Smooth muscle cell (in vitro differentiated cells): ENCODE measurements around the gene LRRC45. TPM values are rescaled to one million over a fixed set of nuclear protein-coding genes. Genes with fewer than 3 reads are reported as not detected.

ENCODE experiments used
- DNase-seq: peaks from one replicate; lab custom pipeline; 2025; ENCODE audit not compliant: unreplicated experiment; lab: John Stamatoyannopoulos, UW
- H2AFZ ChIP-seq: fragments of 200-600 bp; sonication (generic); 2 replicates; pipeline ENCODE4 v1.6.0; 2016; ENCODE audit warnings: antibody characterized with exemption, low read depth, mild to moderate bottlenecking
- H3F3A ChIP-seq: fragments of 200-600 bp; sonication (generic); 2 replicates; pipeline ENCODE4 v1.6.0; 2017; ENCODE audit warnings: antibody characterized with exemption, low read depth
- H3K27ac ChIP-seq: fragments of 200-600 bp; sonication (generic); 2 replicates; pipeline ENCODE4 v1.5.1; 2016; ENCODE audit warnings: low read depth, mild to moderate bottlenecking
- H3K27me3 ChIP-seq: fragments of 200-600 bp; sonication (generic); 2 replicates; pipeline ENCODE4 v1.6.1; 2016; ENCODE audit warnings: low read depth, mild to moderate bottlenecking
- H3K36me3 ChIP-seq: fragments of 200-600 bp; sonication (generic); 2 replicates; pipeline ENCODE4 v1.5.1; 2016; ENCODE audit warnings: low read depth
- H3K4me1 ChIP-seq: fragments of 200-600 bp; sonication (generic); 2 replicates; pipeline ENCODE4 v1.5.1; 2016; ENCODE audit warnings: low read depth
- H3K4me2 ChIP-seq: fragments of 200-600 bp; sonication (generic); 2 replicates; pipeline ENCODE4 v1.6.0; 2016; ENCODE audit warnings: mild to moderate bottlenecking
- H3K4me3 ChIP-seq: fragments of 200-600 bp; sonication (generic); 2 replicates; pipeline ENCODE4 v1.5.1; 2016; ENCODE audit warnings: mild to moderate bottlenecking
- H3K79me2 ChIP-seq: fragments of 200-600 bp; sonication (generic); 2 replicates; pipeline ENCODE4 v1.6.0; 2016; ENCODE audit warnings: low read depth, mild to moderate bottlenecking
- H3K9ac ChIP-seq: fragments of 200-600 bp; sonication (generic); 2 replicates; pipeline ENCODE4 v1.6.0; 2016; ENCODE audit warnings: low read depth
- H3K9me3 ChIP-seq: fragments of 200-600 bp; sonication (generic); replicated peaks from 2 replicates; pipeline ENCODE4 v1.5.1; 2016; ENCODE audit warnings: low read depth
- H4K20me1 ChIP-seq: fragments of 200-600 bp; sonication (generic); 2 replicates; pipeline ENCODE4 v1.6.0; 2016; ENCODE audit warnings: low read depth
- WGBS: methylation state at CpG from one replicate; pipeline ENCODE4 v1.1.7; 2016; ENCODE audit warnings: low lambda C conversion rate; 5-methylcytosine and 5-hydroxymethylcytosine counted together
- polyA plus RNA-seq: library from polyadenylated mRNA; unstranded; fragments of >200 nt; fragmentation: Nextera tagmentation; extraction: Ambion mirVana; gene quantifications from 2 replicates; pipeline ENCODE4 v1.2.1, GENCODE V29; 2016
- total RNA-seq: library from RNA; depleted of rRNA; stranded (reverse); fragments of >200 nt; gene quantifications from 2 replicates; pipeline ENCODE4 v1.2.3, GENCODE V29; 2014
- TF ChIP-seq, protein P1 (sequence below): fragments of 200-600 bp; sonication (generic); IDR thresholded peaks from 2 replicates; pipeline ENCODE4 v1.5.1; 2017; ENCODE audit warnings: borderline replicate concordance, mild to moderate bottlenecking, antibody characterized with exemption; ENCODE audit not compliant: insufficient read depth, poor library complexity, severe bottlenecking

Gene LRRC45
- total and polyA plus RNA-seq, 2 experiments from 2014 or later: 9.6 to 13.5 TPM

DNA sequence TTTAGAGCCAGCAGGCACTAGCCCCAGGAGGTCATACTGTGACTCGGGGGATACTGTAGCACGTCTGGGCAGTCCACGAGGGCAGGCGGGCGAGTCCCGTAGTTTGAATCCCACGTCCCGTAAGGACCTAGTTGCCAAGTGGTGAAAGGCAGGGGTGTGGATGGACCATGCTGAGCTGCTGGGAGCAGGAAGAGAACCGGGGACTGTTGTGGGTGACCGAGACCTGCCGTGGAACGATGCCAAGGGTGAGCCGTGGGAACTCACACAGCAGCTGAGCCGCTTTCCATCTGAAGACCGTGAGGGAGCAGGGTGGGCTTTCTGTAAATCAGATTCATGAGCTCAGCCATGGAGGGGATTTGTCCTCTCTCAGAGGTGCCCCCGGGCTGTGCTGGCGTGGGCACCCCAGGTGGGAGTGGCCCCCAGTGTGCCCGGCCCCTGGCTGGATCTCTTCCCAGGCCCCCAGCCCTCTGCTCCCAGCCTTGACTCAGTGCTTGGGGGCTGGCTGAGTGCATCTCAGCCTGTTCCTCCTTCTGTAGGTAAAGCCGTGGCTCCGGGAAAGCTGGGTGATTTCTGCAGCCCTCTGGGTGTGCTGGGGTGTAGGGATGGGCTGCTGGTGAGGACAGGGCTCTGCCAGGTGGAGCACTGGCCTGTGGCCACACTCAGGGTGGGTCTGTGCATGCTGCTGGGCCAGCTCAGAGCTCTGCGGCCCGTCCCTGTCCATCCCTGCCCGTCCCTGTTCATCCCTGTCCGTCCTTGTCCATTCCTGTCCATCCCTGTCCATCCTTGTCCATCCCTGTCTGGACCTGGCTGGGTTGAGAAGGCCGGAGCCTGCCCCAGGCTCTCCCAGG is 32.0 kb upstream of the LRRC45 start:
- no peak for DNase-seq
- H3K4me1 ChIP-seq: peaks cover 25% of the 10 kb centered on the region
- peak overlapping the region; percentile 50 for H3K27ac ChIP-seq
- 87% methylated on average over 25 of the region's 25 CpGs for WGBS
- no peaks in the 10 kb centered on the region for H3F3A ChIP-seq
- no peaks in the 10 kb centered on the region for H3K9me3 ChIP-seq
- H3K27me3 ChIP-seq: no peaks in the 10 kb centered on the region
- no peaks in the 10 kb centered on the region for H3K36me3 ChIP-seq
- H2AFZ ChIP-seq: no peak overlapping the region
- TF ChIP-seq, protein P1, sequence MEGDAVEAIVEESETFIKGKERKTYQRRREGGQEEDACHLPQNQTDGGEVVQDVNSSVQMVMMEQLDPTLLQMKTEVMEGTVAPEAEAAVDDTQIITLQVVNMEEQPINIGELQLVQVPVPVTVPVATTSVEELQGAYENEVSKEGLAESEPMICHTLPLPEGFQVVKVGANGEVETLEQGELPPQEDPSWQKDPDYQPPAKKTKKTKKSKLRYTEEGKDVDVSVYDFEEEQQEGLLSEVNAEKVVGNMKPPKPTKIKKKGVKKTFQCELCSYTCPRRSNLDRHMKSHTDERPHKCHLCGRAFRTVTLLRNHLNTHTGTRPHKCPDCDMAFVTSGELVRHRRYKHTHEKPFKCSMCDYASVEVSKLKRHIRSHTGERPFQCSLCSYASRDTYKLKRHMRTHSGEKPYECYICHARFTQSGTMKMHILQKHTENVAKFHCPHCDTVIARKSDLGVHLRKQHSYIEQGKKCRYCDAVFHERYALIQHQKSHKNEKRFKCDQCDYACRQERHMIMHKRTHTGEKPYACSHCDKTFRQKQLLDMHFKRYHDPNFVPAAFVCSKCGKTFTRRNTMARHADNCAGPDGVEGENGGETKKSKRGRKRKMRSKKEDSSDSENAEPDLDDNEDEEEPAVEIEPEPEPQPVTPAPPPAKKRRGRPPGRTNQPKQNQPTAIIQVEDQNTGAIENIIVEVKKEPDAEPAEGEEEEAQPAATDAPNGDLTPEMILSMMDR: no peak
- H3K9ac ChIP-seq: no peak overlapping the region
- peaks cover 9% of the 10 kb centered on the region for H3K79me2 ChIP-seq
- peaks cover 21% of the 10 kb centered on the region for H4K20me1 ChIP-seq
- no peak overlapping the region for H3K4me3 ChIP-seq
- H3K4me2 ChIP-seq: peak overlapping the region; percentile 81

DNA sequence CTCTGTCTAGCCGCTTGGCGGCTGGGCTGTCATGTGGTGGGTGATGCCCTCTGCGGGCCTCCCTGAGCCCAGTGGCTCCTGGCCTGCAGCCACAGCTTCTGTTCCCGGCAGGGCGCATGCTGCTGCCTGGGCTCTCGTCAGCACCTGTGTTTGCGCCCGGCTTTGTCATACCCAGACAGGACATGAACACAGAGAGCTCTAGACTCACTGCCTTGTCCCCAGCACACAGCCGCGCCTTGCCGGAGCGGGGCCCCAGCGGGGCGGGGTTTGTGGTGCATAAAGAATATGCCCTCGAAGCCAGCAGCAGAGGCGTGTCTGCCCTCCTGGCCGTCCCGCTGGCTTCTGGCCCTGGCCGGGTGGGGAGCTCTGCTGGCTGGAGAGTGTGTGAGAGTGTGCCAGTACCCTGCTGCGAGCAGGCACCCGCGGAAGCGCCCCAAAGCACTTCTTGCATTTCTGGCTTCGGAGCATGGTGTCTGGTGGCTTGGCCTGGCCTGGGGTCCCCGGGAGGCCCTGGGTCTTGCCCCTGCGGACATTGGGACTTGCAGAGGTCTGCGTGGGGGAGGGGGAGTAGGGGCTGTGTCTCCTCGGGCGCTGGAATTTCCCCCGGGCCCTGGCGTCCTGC is 31.3 kb upstream of the LRRC45 start:
- Histone ChIP-seq H3K27me3 (no peaks in the 10 kb centered on the region), H4K20me1 (peaks cover 21% of the 10 kb centered on the region), H3F3A (no peaks in the 10 kb centered on the region), H2AFZ (no peak overlapping the region), H3K9ac (no peak overlapping the region), H3K79me2 (peaks cover 9% of the 10 kb centered on the region), H3K4me1 (peaks cover 25% of the 10 kb centered on the region), H3K27ac (peak overlapping the region; percentile 50), H3K4me2 (peak overlapping the region; percentile 81), H3K9me3 (no peaks in the 10 kb centered on the region), H3K4me3 (peak overlapping the region; percentile 9), H3K36me3 (no peaks in the 10 kb centered on the region)
- peak; percentile 38 for DNase-seq
- TF ChIP-seq, protein P1: no peak
- WGBS: 23% methylated on average over 31 of the region's 31 CpGs

DNA sequence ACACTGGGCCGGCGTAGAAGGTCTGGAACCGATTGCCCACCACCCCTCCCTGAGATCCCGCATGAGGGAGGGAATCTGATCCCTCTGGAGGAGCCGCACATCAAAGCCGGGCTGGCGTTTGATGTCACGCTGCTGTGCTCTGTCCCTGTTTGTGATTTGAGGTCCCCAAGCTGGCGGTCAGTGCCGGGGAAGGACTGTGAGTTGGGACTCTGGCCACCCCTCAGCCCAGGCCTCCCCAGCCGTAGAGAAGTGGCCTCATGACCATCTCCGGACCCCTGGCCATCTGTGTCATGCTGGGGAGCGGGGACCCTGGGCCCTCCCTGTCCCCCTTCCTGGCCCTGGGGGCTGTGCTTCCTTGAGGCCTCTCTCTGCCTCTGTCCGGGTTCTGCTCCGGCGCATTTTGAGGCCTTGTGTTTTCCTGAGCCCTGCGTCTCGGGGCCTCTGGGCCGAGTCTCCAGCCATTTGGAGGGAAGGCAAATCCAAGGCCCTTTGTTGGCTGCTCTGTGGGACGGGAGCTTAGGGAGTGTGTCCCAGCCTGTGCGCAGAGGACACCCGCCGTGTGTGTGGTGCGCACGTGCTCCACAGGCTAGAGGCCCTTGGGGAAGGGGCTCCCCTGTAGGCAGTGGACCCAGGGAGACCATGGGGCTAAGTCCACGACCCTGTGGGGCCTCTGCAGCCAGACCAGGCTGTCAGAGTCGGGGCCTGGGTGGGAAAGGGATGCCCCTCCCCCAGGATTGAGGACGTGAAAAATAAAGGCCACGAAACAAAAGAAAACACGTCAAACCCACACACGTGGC is 30.6 kb upstream of the LRRC45 start:
- no peaks in the 10 kb centered on the region for H3K27me3 ChIP-seq
- no peaks in the 10 kb centered on the region for H3K9me3 ChIP-seq
- TF ChIP-seq, protein P1: no peak
- H3K4me1 ChIP-seq: peaks cover 25% of the 10 kb centered on the region
- no peak for DNase-seq
- no peak overlapping the region for H3K9ac ChIP-seq
- peak overlapping the region; percentile 9 for H3K4me3 ChIP-seq
- peaks cover 16% of the 10 kb centered on the region for H4K20me1 ChIP-seq
- 58% methylated on average over 30 of the region's 31 CpGs for WGBS
- H3K27ac ChIP-seq: peak overlapping the region; percentile 50
- H2AFZ ChIP-seq: no peak overlapping the region
- no peaks in the 10 kb centered on the region for H3F3A ChIP-seq
- no peaks in the 10 kb centered on the region for H3K36me3 ChIP-seq
- H3K4me2 ChIP-seq: peak overlapping the region; percentile 81
- peaks cover 9% of the 10 kb centered on the region for H3K79me2 ChIP-seq
